IPS-15b (cell line): ENCODE measurements around the gene NIPSNAP2.
"Not testable (repeated sequence)": the region's sequence is repeated elsewhere in the genome, so short reads cannot be mapped to it uniquely, and the experiment has no call there.

Experiments used
- H3K27me3 ChIP-seq: one replicate; pipeline ENCODE4 v1.6.1; 2013; ENCODE audit warnings: low read length; ENCODE audit not compliant: control insufficient read depth, insufficient read depth
- H3K36me3 ChIP-seq: one replicate; pipeline ENCODE4 v1.6.1; 2013; ENCODE audit warnings: low read length; ENCODE audit not compliant: control insufficient read depth, insufficient read depth
- H3K4me1 ChIP-seq: one replicate; pipeline ENCODE4 v1.6.1; 2013; ENCODE audit warnings: mild to moderate bottlenecking, low read length; ENCODE audit not compliant: control insufficient read depth, insufficient read depth
- H3K4me3 ChIP-seq: one replicate; pipeline ENCODE4 v1.5.1; 2013; ENCODE audit warnings: low read depth, low read length
- H3K9ac ChIP-seq: one replicate; pipeline ENCODE4 v1.6.1; 2013; ENCODE audit warnings: low read depth, mild to moderate bottlenecking, low read length
- H3K9me3 ChIP-seq: one replicate; pipeline ENCODE4 v1.6.1; 2013; ENCODE audit warnings: mild to moderate bottlenecking, low read length; ENCODE audit not compliant: control insufficient read depth, insufficient read depth

The NIPSNAP2 gene

GRCh38 chr7:56030340-56030739 lies 66.0 kb downstream of the NIPSNAP2 start:
- H3K9ac ChIP-seq, result no peak overlapping the region
- no peaks in the 10 kb centered on the region for H3K4me1 ChIP-seq
- no peaks in the 10 kb centered on the region for H3K27me3 ChIP-seq
- no peak overlapping the region for H3K4me3 ChIP-seq
- no peaks in the 10 kb centered on the region for H3K9me3 ChIP-seq
- peaks cover 18% of the 10 kb centered on the region for H3K36me3 ChIP-seq

GRCh38 chr7:56031556-56031955 lies 67.2 kb downstream of the NIPSNAP2 start:
- H3K4me3 ChIP-seq, H3K9ac ChIP-seq, H3K4me1 ChIP-seq, H3K27me3 ChIP-seq, H3K9me3 ChIP-seq: not testable (repeated sequence)
- peaks cover 18% of the 10 kb centered on the region for H3K36me3 ChIP-seq

GRCh38 chr7:56032578-56032977 lies 68.2 kb downstream of the NIPSNAP2 start:
- not testable (repeated sequence) for H3K4me3 ChIP-seq, H3K9me3 ChIP-seq, H3K9ac ChIP-seq, H3K27me3 ChIP-seq, H3K4me1 ChIP-seq
- H3K36me3 ChIP-seq, result peaks cover 16% of the 10 kb centered on the region

- Histone ChIP-seq H3K4me1 (no peaks in the 10 kb centered on the region), H3K9ac (peak overlapping the region; percentile 81), H3K9me3 (no peaks in the 10 kb centered on the region), H3K36me3 (peaks cover 13% of the 10 kb centered on the region), H3K27me3 (no peaks in the 10 kb centered on the region), H3K4me3 (peak overlapping the region; percentile 78)
These were observed 69.5 kb downstream of the NIPSNAP2 start for GRCh38 chr7:56033671-56034432.

- Histone ChIP-seq H3K4me1 (no peaks in the 10 kb centered on the region), H3K36me3 (peaks cover 4% of the 10 kb centered on the region), H3K27me3 (no peaks in the 10 kb centered on the region), H3K9me3 (no peaks in the 10 kb centered on the region), H3K9ac (no peak overlapping the region), H3K4me3 (no peak overlapping the region)
These were observed 76.3 kb downstream of the NIPSNAP2 start for GRCh38 chr7:56040730-56041129.

GRCh38 chr7:56045758-56046157 lies 81.4 kb downstream of the NIPSNAP2 start:
- not testable (repeated sequence) for H3K36me3 ChIP-seq, H3K4me1 ChIP-seq, H3K9ac ChIP-seq, H3K9me3 ChIP-seq, H3K27me3 ChIP-seq, H3K4me3 ChIP-seq

GRCh38 chr7:56046721-56047445 lies 82.5 kb downstream of the NIPSNAP2 start:
- H3K9me3 ChIP-seq, result no peaks in the 10 kb centered on the region

GRCh38 chr7:56047446-56048116 lies 83.2 kb downstream of the NIPSNAP2 start:
- H3K9me3 ChIP-seq, H3K9ac ChIP-seq, H3K4me3 ChIP-seq, H3K4me1 ChIP-seq, H3K36me3 ChIP-seq, H3K27me3 ChIP-seq: not testable (repeated sequence)

More at GRCh38 chr7:56046721-56047445, 82.5 kb downstream of the NIPSNAP2 start:
- no peaks in the 10 kb centered on the region for H3K4me1 ChIP-seq
- H3K27me3 ChIP-seq, result no peaks in the 10 kb centered on the region
- H3K4me3 ChIP-seq, result no peak overlapping the region
- no peak overlapping the region for H3K9ac ChIP-seq
- H3K36me3 ChIP-seq, result peaks cover 6% of the 10 kb centered on the region

- H3K4me1 ChIP-seq, result no peaks in the 10 kb centered on the region
- H3K36me3 ChIP-seq, result peaks cover 5% of the 10 kb centered on the region
- H3K9me3 ChIP-seq, result no peaks in the 10 kb centered on the region
- H3K9ac ChIP-seq, result no peak overlapping the region
- no peak overlapping the region for H3K4me3 ChIP-seq
- no peaks in the 10 kb centered on the region for H3K27me3 ChIP-seq
These were observed 83.9 kb downstream of the NIPSNAP2 start for GRCh38 chr7:56048245-56048644.

- H3K36me3 ChIP-seq, H3K27me3 ChIP-seq, H3K9me3 ChIP-seq, H3K4me3 ChIP-seq, H3K4me1 ChIP-seq, H3K9ac ChIP-seq: not testable (repeated sequence)
These were observed 84.4 kb downstream of the NIPSNAP2 start for GRCh38 chr7:56048763-56049162.
